H9 (cell line): ENCODE results near the gene AHDC1. TPM values are rescaled to one million over a fixed set of nuclear protein-coding genes. Genes with fewer than 3 reads are reported as not detected.

ENCODE experiments used
- DNase-seq: peaks from one replicate; pipeline ENCODE4 v3.0.0-alpha.2; 2017
- H2AFZ ChIP-seq: one replicate; pipeline ENCODE4 v1.6.1; 2013; ENCODE audit warnings: mild to moderate bottlenecking, low read length, control low read depth, moderate library complexity
- H2AK5ac ChIP-seq: 2 replicates; pipeline ENCODE4 v1.6.1; 2013; ENCODE audit warnings: low read length, control low read depth, mixed read lengths; ENCODE audit not compliant: insufficient read length
- H2BK120ac ChIP-seq: one replicate; pipeline ENCODE4 v1.6.1; 2013; ENCODE audit warnings: low read depth, mild to moderate bottlenecking, low read length, control low read depth, inconsistent platforms; ENCODE audit not compliant: poor library complexity, severe bottlenecking
- H2BK12ac ChIP-seq: 2 replicates; pipeline ENCODE4 v1.6.1; 2013; ENCODE audit warnings: low read length, control low read depth, mixed read lengths, low read depth; ENCODE audit not compliant: insufficient read length
- H2BK15ac ChIP-seq: 2 replicates; pipeline ENCODE4 v1.6.1; 2013; ENCODE audit warnings: low read depth, low read length, control low read depth
- H2BK20ac ChIP-seq: one replicate; pipeline ENCODE4 v1.6.1; 2013; ENCODE audit warnings: low read depth, mild to moderate bottlenecking, low read length, control low read depth, inconsistent platforms; ENCODE audit not compliant: poor library complexity, severe bottlenecking
- H2BK5ac ChIP-seq: 2 replicates; pipeline ENCODE4 v1.6.1; 2013; ENCODE audit warnings: low read length, control low read depth, mixed read lengths; ENCODE audit not compliant: insufficient read length
- H3K14ac ChIP-seq: 2 replicates; pipeline ENCODE4 v1.6.1; 2013; ENCODE audit warnings: low read length, control low read depth; ENCODE audit not compliant: insufficient read depth
- H3K18ac ChIP-seq: 2 replicates; pipeline ENCODE4 v1.6.1; 2013; ENCODE audit warnings: low read depth, mild to moderate bottlenecking, mixed read lengths, low read length, control low read depth; ENCODE audit not compliant: insufficient read length
- H3K23ac ChIP-seq: 2 replicates; pipeline ENCODE4 v1.6.1; 2013; ENCODE audit warnings: low read length, control low read depth, mixed read lengths, low read depth; ENCODE audit not compliant: insufficient read length
- H3K23me2 ChIP-seq: 2 replicates; pipeline ENCODE4 v1.6.1; 2013; ENCODE audit warnings: low read depth, mild to moderate bottlenecking, mixed read lengths, low read length, control low read depth; ENCODE audit not compliant: insufficient read length, poor library complexity, severe bottlenecking
- H3K27ac ChIP-seq: 2 replicates; pipeline ENCODE4 v1.5.1; 2013; ENCODE audit warnings: low read length, control low read depth, mixed read lengths, low read depth; ENCODE audit not compliant: insufficient read length
- H3K27me3 ChIP-seq: 2 replicates; pipeline ENCODE4 v1.6.1; 2013; ENCODE audit warnings: low read length, control low read depth, inconsistent platforms; ENCODE audit not compliant: insufficient read depth
- H3K4ac ChIP-seq: 2 replicates; pipeline ENCODE4 v1.6.1; 2013; ENCODE audit warnings: low read depth, mild to moderate bottlenecking, control low read depth, inconsistent platforms, low read length, moderate library complexity
- H3K4me1 ChIP-seq: 2 replicates; pipeline ENCODE4 v1.6.1; 2013; ENCODE audit warnings: low read length, control low read depth, inconsistent platforms; ENCODE audit not compliant: insufficient read depth
- H3K4me2 ChIP-seq: 2 replicates; pipeline ENCODE4 v1.6.1; 2013; ENCODE audit warnings: low read length, control low read depth, mixed read lengths; ENCODE audit not compliant: insufficient read length, insufficient read depth
- H3K56ac ChIP-seq: 2 replicates; pipeline ENCODE4 v1.6.1; 2013; ENCODE audit warnings: low read depth, mild to moderate bottlenecking, mixed read lengths, low read length, control low read depth; ENCODE audit not compliant: insufficient read length
- H3K79me1 ChIP-seq: 2 replicates; pipeline ENCODE4 v1.6.1; 2013; ENCODE audit warnings: low read depth, mild to moderate bottlenecking, moderate library complexity, low read length, control low read depth, inconsistent platforms; ENCODE audit not compliant: insufficient read depth, poor library complexity, severe bottlenecking
- H3K79me2 ChIP-seq: 2 replicates; pipeline ENCODE4 v1.6.1; 2013; ENCODE audit warnings: low read length, control low read depth, inconsistent platforms; ENCODE audit not compliant: insufficient read depth
- H3K9ac ChIP-seq: 2 replicates; pipeline ENCODE4 v1.6.1; 2013; ENCODE audit warnings: low read length, control low read depth, mixed read lengths; ENCODE audit not compliant: insufficient read length; ENCODE audit errors: extremely low read depth
- H3K9me3 ChIP-seq: one replicate; pipeline ENCODE4 v1.6.1; 2013; ENCODE audit warnings: low read depth, low read length, inconsistent platforms; ENCODE audit not compliant: control insufficient read depth
- H3T11ph ChIP-seq: one replicate; pipeline ENCODE4 v1.6.1; 2013; ENCODE audit warnings: mild to moderate bottlenecking, low read length, control low read depth, inconsistent platforms
- H4K20me1 ChIP-seq: one replicate; pipeline ENCODE4 v1.6.1; 2013; ENCODE audit not compliant: control insufficient read depth, insufficient read length, insufficient read depth
- H4K5ac ChIP-seq: 2 replicates; pipeline ENCODE4 v1.6.1; 2013; ENCODE audit warnings: low read depth, mild to moderate bottlenecking, mixed read lengths, low read length, control low read depth; ENCODE audit not compliant: insufficient read length
- H4K8ac ChIP-seq: replicated peaks from 2 replicates; pipeline ENCODE4 v1.6.1; 2013; ENCODE audit warnings: low read length, control low read depth, mixed read lengths, low read depth; ENCODE audit not compliant: insufficient read length
- H4K91ac ChIP-seq: 2 replicates; pipeline ENCODE4 v1.6.1; 2013; ENCODE audit warnings: low read depth, mild to moderate bottlenecking, moderate library complexity, mixed read lengths, low read length, control low read depth; ENCODE audit not compliant: insufficient read length
- H3K27ac Mint-ChIP-seq, 3 experiments: 2 replicates in 2 of 3; 3 replicates in 1 of 3; pipeline ENCODE4 v1.8.0; 2020 to 2021; ENCODE audit warnings: mixed read lengths in 3 of 3, mild to moderate bottlenecking in 1 of 3, moderate library complexity in 1 of 3
- H3K27me3 Mint-ChIP-seq: 2 replicates; pipeline ENCODE4 v1.8.0; 2021; ENCODE audit warnings: low read depth, mild to moderate bottlenecking, moderate library complexity, mixed read lengths
- H3K36me3 Mint-ChIP-seq, 3 experiments: 2 replicates in 2 of 3; 3 replicates in 1 of 3; pipeline ENCODE4 v1.8.0; 2020 to 2021; ENCODE audit warnings: low read depth in 3 of 3, mixed read lengths in 3 of 3; ENCODE audit not compliant: insufficient read depth in 1 of 3
- H3K4me1 Mint-ChIP-seq, 2 experiments: 2 replicates each; pipeline ENCODE4 v1.8.0; 2020; ENCODE audit warnings: mixed read lengths in 2 of 2
- H3K4me3 Mint-ChIP-seq, 2 experiments: 2 replicates in 1 of 2; 3 replicates in 1 of 2; pipeline ENCODE4 v1.8.0; 2020 to 2021; ENCODE audit warnings: mild to moderate bottlenecking in 2 of 2, mixed read lengths in 2 of 2, moderate library complexity in 1 of 2
- H3K9me3 Mint-ChIP-seq, 2 experiments: 2 replicates in 1 of 2; 3 replicates in 1 of 2; pipeline ENCODE4 v1.8.0; 2020; ENCODE audit warnings: mild to moderate bottlenecking in 2 of 2, mixed read lengths in 2 of 2, moderate library complexity in 1 of 2
- WGBS: extraction: QIAGEN DNeasy Blood & Tissue Kit; methylation state at CpG from one replicate; pipeline ENCODE4 v1.1.7; 2013; ENCODE audit warnings: missing lambda C conversion rate, low lambda C conversion rate, mixed read lengths; ENCODE audit not compliant: insufficient read length; ENCODE audit errors: extremely low coverage; 5-methylcytosine and 5-hydroxymethylcytosine counted together
- total RNA-seq: library from RNA; stranded (reverse); gene quantifications from 2 replicates; pipeline ENCODE4 v1.2.1, GENCODE V29; 2021
- TF ChIP-seq, protein P1 (sequence below): fragments of 200-600 bp; sonication (generic); conservative IDR thresholded peaks from 3 replicates; pipeline ENCODE4 v1.8.0; 2021; ENCODE audit warnings: antibody characterized with exemption, mild to moderate bottlenecking

AHDC1 gene
- total RNA-seq, 1 experiment from 2014 or later = 29.4 TPM

GRCh38 chr1:27569088-27569460, 34.9 kb downstream of the AHDC1 start:
- H3K14ac ChIP-seq = no peak overlapping the region
- no peak overlapping the region for H2AFZ ChIP-seq
- no peak overlapping the region for H2AK5ac ChIP-seq
- no peak overlapping the region for H4K91ac ChIP-seq
- peaks cover 36% of the 10 kb centered on the region for H3K4me1 ChIP-seq
- no peak overlapping the region for H3K4ac ChIP-seq
- no peak overlapping the region for H3T11ph ChIP-seq
- H2BK5ac ChIP-seq = no peak overlapping the region
- Mint-ChIP-seq H3K4me3 (peak overlapping the region; percentile 25 to 49; a peak in 2 of 5 replicates), H3K27me3 (no peaks in the 10 kb centered on the region; the same call in none of the 2 replicates), H3K9me3 (no peaks in the 10 kb centered on the region; a peak in 1 of 5 replicates), H3K36me3 (no peaks in the 10 kb centered on the region), H3K4me1 (peaks cover 83 to 88% of the 10 kb centered on the region in 2 experiments), H3K27ac (peak overlapping the region in 2 of 3 experiments; percentile 74 to 97; a peak in 5 of 7 replicates)
- H3K27me3 ChIP-seq = no peaks in the 10 kb centered on the region
- no peaks in the 10 kb centered on the region for H4K20me1 ChIP-seq
- H3K4me2 ChIP-seq = peak overlapping the region; percentile 15
- TF ChIP-seq, protein P1, sequence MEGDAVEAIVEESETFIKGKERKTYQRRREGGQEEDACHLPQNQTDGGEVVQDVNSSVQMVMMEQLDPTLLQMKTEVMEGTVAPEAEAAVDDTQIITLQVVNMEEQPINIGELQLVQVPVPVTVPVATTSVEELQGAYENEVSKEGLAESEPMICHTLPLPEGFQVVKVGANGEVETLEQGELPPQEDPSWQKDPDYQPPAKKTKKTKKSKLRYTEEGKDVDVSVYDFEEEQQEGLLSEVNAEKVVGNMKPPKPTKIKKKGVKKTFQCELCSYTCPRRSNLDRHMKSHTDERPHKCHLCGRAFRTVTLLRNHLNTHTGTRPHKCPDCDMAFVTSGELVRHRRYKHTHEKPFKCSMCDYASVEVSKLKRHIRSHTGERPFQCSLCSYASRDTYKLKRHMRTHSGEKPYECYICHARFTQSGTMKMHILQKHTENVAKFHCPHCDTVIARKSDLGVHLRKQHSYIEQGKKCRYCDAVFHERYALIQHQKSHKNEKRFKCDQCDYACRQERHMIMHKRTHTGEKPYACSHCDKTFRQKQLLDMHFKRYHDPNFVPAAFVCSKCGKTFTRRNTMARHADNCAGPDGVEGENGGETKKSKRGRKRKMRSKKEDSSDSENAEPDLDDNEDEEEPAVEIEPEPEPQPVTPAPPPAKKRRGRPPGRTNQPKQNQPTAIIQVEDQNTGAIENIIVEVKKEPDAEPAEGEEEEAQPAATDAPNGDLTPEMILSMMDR = no peak
- H3K56ac ChIP-seq = no peak overlapping the region
- H2BK15ac ChIP-seq = no peak overlapping the region
- H2BK20ac ChIP-seq = no peak overlapping the region
- no peaks in the 10 kb centered on the region for H3K79me2 ChIP-seq
- H3K18ac ChIP-seq = no peak overlapping the region
- no peak overlapping the region for H2BK12ac ChIP-seq
- H2BK120ac ChIP-seq = no peak overlapping the region
- no peak for DNase-seq
- no CpG with 5 or more reads among the region's 3 CpGs for WGBS
- H3K9me3 ChIP-seq = no peaks in the 10 kb centered on the region
- peaks cover 2% of the 10 kb centered on the region for H3K23me2 ChIP-seq
- H3K23ac ChIP-seq = no peak overlapping the region
- no peaks in the 10 kb centered on the region for H3K79me1 ChIP-seq
- no peak overlapping the region for H4K8ac ChIP-seq
- H3K27ac ChIP-seq = no peak overlapping the region
- H4K5ac ChIP-seq = no peak overlapping the region
- H3K9ac ChIP-seq = no peak overlapping the region
